HTERT RPE-1 (cell line): ENCODE data around the gene OR2C3.
"Not testable (repeated sequence)": the region's sequence is repeated elsewhere in the genome, so short reads cannot be mapped to it uniquely, and the experiment has no call there.

Experiments used
- in situ Hi-C: fragments of 300-500 bp; cut with MboI; formaldehyde crosslinking; loops from 4 replicates; pipeline ENCODE4 v1.14.3; 2020; ENCODE audit warnings: low sequenced_read_pairs

Gene OR2C3

DNA sequence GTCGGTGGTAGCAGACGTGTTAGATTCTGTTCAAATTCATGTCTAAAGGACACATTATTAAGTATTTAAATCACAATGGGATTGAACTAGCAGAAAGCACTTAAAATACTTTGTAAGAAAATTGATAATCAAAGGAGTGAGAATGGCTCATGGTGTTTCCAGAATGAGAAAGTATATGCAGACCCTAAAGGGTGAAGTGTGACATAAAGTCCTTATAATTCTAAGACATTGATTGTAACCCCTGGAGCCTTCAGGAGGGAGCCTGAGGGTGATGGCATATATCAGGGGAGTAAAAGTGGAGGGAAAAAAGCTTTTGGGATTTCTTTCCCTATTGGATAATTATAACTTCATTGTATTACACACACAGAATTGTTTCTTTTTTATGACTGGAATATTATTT lies at the start of gene OR2C3:
Gene OR2C3 (minus strand): TSS at position 101 of the 400 bp plus-strand sequence. CDS start 3,929 bp downstream, outside the sequence.
- in situ Hi-C loops: no loop called here

- in situ Hi-C loops: no loop called here
Measured at GRCh38 chr1:247578946-247579460, 42.8 kb upstream of the OR2C3 start.

GRCh38 chr1:247576514-247576913 lies 40.3 kb upstream of the OR2C3 start:
- in situ Hi-C loops: no loop called here

- in situ Hi-C loops: no loop called here
Measured at GRCh38 chr1:247574664-247575063, 38.4 kb upstream of the OR2C3 start.

DNA sequence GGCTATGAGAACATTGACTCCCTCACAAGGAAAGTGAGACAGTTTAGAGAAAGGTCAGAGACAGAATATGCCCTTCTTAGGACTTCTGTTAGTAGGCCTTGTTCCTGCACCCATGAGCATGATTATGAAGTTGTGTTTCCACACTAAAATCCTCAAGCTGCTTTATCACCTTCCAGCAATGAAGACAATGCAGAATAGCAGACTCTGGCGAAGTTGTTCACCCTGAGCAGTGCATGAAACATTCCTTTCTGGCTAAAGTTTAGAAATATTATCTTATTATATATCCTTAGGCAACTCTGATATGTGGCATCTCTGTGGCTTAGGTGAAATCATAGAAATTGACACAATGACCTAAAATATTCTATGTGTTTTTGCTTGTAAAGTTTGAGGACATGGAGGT lies 38.0 kb upstream of the OR2C3 start:
- in situ Hi-C loops: no loop called here

GRCh38 chr1:247562198-247562597 lies 26.0 kb upstream of the OR2C3 start:
- in situ Hi-C loops: no loop called here

DNA sequence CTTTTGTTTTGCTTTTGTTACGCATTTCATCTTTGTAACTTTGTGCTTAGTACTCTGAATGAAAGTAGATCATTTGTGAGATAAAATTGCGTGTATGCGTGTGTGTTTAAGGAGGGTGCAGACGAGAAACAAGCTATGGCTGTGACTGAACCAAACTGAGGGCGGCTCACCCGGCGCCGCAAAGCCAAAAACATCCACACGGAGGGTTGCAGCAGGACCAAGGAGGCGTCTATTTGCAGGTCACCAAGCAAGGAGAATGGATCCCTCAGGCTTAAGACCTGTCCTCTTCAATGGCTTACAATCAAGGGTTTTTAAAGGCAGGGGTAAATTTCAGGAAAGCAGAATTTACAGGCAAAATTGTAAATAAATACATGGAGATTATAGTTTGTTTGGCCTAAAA lies 25.5 kb upstream of the OR2C3 start:
- in situ Hi-C loops: no loop called here

- in situ Hi-C loops: no loop called here
Measured at GRCh38 chr1:247557926-247558674, 21.9 kb upstream of the OR2C3 start.

- in situ Hi-C loops: no loop called here
Measured at GRCh38 chr1:247552231-247552630, 16.0 kb upstream of the OR2C3 start.

- in situ Hi-C loops: no loop called here
Measured at GRCh38 chr1:247551721-247552120, 15.5 kb upstream of the OR2C3 start.

- in situ Hi-C loops: no loop called here
Measured at GRCh38 chr1:247548769-247549182, 12.5 kb upstream of the OR2C3 start, which contains the start of gene GCSAML. Gene GCSAML, plus strand, starts transcription at chr1:247549134. Its CDS starts 58 bp downstream, at chr1:247549192.

DNA sequence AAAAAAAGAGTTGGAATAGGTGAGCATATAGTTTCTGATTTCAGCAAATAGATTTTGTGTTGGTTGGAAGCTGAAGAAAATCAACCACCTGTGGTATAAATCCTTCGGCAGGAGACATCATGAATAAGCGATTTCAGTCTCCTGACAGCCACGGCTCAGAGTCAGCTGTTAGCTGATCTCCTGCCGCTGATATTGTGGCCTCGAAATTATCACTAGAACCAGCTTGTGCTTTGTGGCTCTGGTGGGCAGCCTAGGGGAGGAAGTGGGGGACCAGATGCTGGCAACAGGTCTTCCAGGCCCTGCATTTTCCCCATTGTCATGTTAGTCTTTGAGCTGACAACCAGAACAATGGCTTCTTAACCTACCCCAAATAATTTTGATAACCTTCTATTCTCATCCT lies 11.9 kb upstream of the OR2C3 start:
- in situ Hi-C loops: no loop called here

GRCh38 chr1:247542811-247543210 lies 6.6 kb upstream of the OR2C3 start:
- in situ Hi-C loops: no loop called here

- in situ Hi-C loops: no loop called here
Measured at GRCh38 chr1:247540581-247540980, 4.3 kb upstream of the OR2C3 start.

DNA sequence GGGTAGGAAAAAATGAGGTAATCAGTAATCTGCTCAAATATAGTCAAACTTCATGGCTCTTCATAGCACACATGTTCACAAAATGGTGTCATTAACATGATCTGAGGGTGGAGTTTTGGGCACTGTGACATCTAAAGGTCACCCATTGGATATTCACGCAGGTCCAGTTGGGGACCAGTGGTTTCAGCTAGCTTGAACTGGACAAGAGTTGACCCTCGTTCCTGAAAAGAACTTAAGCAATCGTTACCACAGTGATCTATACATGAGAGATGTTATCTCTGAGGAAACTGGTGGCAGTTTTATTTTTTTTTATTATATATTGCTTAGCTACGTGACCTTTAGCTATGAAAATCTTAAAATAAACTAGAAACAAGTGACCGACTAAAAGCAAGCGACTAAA lies 3.0 kb upstream of the OR2C3 start:
- in situ Hi-C loops: no loop called here

DNA sequence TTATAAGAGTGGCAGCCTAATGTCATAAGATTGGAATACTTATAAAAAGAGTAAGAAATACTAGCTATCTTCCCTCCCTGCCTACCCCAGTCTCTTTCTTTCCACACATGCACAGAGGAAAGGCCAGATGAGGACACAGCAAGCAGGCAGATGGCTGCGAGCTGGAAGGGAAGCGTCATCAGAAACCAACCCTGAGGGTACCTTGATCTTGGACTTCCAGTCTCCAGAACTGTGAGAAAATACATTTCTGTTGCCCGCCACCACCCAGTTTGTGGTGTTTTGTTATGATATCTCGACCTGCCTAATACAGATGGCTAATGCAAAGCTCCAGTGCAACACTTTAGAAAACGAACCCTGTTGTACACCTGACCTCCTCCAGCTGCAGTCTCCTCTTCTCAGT lies 2.3 kb upstream of the OR2C3 start:
- in situ Hi-C loops: no loop called here

DNA sequence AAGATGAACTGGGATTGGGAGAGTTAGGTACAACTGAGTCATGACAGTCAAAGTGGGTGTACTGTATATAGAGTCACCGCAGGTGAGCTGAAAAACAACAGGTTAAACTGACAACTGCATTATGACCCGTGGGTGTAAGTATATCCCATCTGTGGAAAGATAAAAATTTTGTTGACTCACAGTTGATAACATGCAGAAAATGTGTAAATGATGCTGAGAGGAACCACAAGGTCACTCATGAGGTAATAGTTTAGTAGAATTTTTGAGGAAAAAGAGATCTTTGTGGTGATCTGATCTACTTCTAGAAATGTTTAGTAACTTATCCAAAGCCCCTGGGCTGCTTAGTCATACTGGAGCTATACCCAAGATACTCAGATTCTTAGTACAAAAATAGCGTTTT lies 838 bp downstream of the OR2C3 start:
- in situ Hi-C loops: no loop called here

- in situ Hi-C loops: no loop called here
Measured at GRCh38 chr1:247531937-247532336, 4.3 kb downstream of the OR2C3 start.

GRCh38 chr1:247530785-247531184 lies 5.5 kb downstream of the OR2C3 start:
- in situ Hi-C loops: no loop called here

- in situ Hi-C loops: no loop called here
Measured at GRCh38 chr1:247529771-247530355, 6.4 kb downstream of the OR2C3 start.

DNA sequence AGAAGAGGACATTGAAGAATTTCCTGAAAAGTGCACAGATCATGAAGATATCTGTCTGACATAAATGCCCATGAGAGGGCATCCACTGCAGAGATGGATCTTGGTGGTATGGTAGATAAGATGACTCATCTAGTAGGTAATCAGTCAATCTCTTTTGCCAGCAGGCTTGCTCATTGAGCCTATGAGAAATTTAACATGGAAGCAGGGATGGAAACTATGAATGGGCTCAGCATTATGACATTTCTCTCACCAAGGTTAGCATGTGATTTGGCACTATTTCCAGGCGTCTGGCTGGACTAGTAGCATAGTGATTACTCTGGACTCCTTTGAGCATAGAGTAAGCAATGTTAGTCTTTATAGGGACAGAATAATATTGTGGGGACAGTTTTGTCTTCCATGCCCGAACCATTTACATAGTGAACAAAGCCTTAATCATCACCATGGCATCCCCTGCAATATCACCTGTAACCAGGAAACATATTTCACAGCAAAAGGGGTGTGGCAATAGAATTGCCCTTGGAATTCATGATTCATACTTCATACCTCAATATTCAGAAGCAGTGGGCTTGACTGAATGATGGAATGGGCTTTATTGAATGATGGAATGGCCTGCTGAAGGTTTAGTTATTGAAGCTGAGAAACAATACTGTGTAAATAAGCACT lies 7.3 kb downstream of the OR2C3 start:
- in situ Hi-C loops: no loop called here

- in situ Hi-C loops: not testable (repeated sequence)
Measured at GRCh38 chr1:247521886-247522285, 14.4 kb downstream of the OR2C3 start.
